NCI-H2171 (cell line): ENCODE measurements around the gene NKG7.

Experiments used
- DNase-seq: peaks from one replicate; lab custom pipeline; 2025; lab: John Stamatoyannopoulos, UW

Gene NKG7

GRCh38 chr19:51337141-51337860 lies 35.2 kb downstream of the NKG7 start:
- DNase-seq, result no peak

- DNase-seq, result no peak
These were observed 38.5 kb downstream of the NKG7 start for GRCh38 chr19:51333836-51334460.

- DNase-seq, result no peak
These were observed 40.7 kb downstream of the NKG7 start for GRCh38 chr19:51331716-51332115.

GRCh38 chr19:51331193-51331592 lies 41.3 kb downstream of the NKG7 start:
- DNase-seq, result no peak

- DNase-seq, result no peak
These were observed 42.1 kb downstream of the NKG7 start for GRCh38 chr19:51330366-51330765.

GRCh38 chr19:51329411-51329810 lies 43.0 kb downstream of the NKG7 start:
- DNase-seq, result no peak

- no peak for DNase-seq
These were observed 45.1 kb downstream of the NKG7 start for GRCh38 chr19:51327066-51328001.

- no peak for DNase-seq
These were observed 46.0 kb downstream of the NKG7 start for GRCh38 chr19:51326216-51327065.

- no peak for DNase-seq
These were observed 47.1 kb downstream of the NKG7 start for GRCh38 chr19:51325161-51325976.

- no peak for DNase-seq
These were observed 48.3 kb downstream of the NKG7 start for GRCh38 chr19:51324167-51324481.

- DNase-seq, result no peak
These were observed 48.8 kb downstream of the NKG7 start for GRCh38 chr19:51323481-51324166.

GRCh38 chr19:51321799-51322198 lies 50.7 kb downstream of the NKG7 start:
- no peak for DNase-seq
